GM18505 (cell line): ENCODE results near the gene CDK6.
A peak's percentile ranks its signal among the peaks of the same experiment; 100 is the strongest.
"Not testable (repeated sequence)": the region's sequence is repeated elsewhere in the genome, so short reads cannot be mapped to it uniquely, and the experiment has no call there.

Source experiments
- ATAC-seq: cut with Tn5 transposase; IDR thresholded peaks from one replicate; pipeline ENCODE4 v1.9.1; 2021; ENCODE audit not compliant: unreplicated experiment
- POLR2A ChIP-seq: IDR thresholded peaks from 4 replicates; pipeline ENCODE4 v1.6.1; 2011; ENCODE audit warnings: borderline replicate concordance; ENCODE audit not compliant: insufficient read depth, insufficient read length; ENCODE audit errors: extremely low read depth

The CDK6 gene

DNA sequence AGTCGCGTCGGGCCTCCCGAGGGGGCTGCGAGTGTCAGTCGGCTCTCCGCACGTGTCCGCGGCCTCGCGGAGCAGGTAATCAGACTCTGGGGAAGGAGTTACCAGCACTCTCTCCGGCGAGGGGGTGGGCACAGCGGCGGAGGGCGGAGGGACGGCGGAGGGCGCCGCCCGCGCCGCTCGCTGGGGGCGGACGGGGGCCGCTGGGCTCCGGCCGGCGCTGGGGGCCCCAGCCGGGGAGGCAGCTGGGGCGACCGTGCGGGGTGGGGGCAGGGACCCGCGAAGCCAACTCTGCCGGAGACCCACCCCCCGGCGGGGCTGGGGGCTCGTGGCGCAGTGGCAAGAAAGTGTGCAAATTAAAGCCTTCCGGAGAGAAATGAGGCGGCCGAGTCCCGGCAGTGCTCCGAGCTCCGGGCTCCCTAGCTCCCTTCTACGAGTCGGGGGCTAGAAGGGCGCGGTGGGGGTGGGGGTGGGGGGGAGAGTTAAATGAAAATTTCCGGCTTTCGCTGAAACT is at the start of gene CDK6:
Gene CDK6 (minus strand): TSS at position 85 of the 511 bp plus-strand sequence. CDS start 3,250 bp downstream, outside the sequence.
- ATAC-seq: peak; percentile 43
- peak; percentile 56 for TF ChIP-seq POLR2A

DNA sequence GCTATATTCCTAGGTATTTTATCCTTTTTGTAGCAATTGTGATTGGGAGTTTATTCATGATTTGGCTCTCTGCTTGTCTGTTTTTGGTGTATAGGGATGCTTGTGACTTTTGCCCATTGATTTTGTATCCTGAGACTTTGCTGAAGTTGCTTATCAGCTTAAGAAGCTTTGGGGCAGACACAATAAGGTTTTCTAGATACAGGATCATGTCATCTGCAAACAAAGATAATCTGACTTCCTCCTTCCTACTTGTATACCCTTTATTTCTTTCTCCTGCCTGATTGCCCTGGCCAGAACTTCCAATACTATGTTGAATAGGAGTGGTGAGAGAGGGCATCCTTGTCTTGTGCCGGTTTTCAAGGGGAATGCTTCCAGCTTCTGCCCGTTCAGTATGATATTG is 49.7 kb upstream of the CDK6 start:
- not testable (repeated sequence) for ATAC-seq

DNA sequence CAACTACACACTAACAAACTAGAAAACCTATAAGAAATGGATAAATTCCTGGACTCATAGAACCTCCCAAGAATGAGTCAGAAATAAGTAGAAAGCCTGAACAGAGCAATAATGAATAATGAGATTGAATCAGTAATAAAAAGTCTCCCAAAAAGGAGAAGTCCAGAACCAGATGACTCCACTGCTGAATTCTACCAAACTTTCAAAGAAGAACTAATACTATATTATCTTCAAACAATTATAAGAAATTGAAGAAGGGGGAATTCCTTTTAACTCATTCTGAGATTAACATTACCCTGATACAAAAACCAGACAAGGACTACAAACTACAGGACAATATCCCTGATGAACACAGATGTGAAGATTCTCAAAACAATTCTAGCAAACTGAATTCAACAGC is 47.8 kb upstream of the CDK6 start:
- ATAC-seq: no peak
- no peak for TF ChIP-seq POLR2A

GRCh38 chr7:92882760-92883159 is 46.4 kb upstream of the CDK6 start:
- TF ChIP-seq POLR2A: no peak

DNA sequence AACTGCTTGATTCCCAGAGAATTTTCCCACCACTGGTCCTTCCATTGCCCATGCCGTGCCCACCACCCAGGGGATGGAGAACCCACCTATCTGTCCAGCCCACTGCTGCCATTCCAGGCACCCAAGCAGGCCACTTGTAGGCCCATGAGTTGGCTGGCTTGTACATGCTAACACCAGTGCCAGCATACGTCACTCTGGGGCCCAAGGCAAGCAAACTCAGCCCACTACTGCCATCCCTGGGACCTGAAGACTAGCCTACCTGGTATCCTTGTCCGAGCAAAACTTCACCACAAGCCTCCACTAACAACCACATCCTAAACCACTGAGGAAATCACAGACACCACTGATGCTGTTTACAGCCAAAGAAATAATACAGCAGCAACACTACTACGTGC is 44.7 kb upstream of the CDK6 start:
- no peak for TF ChIP-seq POLR2A
- ATAC-seq: no peak

More at GRCh38 chr7:92882760-92883159, 46.4 kb upstream of the CDK6 start:
- ATAC-seq: no peak

DNA sequence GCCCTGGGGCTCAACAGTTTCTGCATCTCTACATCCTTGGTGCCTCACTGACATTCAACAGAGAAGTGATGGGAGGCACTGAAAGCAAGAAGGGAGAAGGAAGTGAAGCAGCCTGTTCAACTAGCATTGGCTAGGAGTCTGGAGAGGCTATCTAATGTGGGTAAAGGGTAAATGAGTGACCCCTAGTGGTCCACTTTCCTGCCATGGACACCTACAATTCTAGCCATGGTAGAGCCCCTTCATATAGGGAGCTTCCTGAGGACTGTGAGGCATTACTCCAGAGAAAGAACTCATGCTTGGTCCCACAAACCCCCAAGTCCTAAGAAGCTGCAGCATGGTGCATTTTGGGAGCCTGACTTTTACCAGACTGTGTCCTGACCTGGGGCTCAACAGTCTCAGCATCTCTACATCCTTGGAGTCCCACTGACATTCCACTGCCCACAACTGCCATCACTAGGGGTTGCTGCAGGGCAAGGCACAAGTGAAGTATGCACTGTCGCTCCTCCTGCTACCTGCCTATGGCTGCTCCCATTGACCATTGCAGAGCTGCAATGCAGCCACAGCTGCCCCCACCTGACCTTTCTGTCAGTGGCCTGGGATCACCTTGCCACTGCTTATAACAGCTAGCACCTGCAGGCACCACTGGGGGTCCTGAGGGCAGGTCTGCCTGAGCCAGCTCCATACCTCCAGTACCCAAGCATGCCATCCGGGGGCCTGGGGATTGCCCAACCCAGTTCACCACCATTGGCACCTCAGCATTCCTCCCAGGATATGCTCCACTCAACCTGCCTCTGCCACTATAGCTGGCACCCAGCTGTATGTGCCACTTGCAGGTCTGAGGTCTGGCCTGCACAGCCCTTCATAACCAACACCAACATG is 44.1 kb upstream of the CDK6 start:
- no peak for TF ChIP-seq POLR2A

DNA sequence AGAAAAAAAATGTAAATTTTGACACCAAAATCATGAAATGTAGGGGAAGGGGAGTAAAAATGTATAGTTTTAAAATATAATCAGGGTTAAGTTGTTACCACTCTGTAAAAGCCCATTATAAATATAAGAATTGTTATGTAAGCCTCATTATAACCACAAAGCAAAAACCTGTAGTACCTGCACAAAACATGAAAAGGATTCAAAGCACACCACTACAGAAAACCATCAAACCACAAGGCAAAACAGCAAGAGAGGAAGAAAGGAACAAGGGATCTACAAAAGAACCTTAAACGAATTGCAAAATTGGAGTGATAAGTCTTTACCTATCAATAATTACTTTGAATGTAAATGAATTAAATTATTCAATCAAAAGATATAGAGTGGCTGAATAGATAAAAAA is 41.0 kb upstream of the CDK6 start:
- no peak for ATAC-seq

More for the DNA sequence above, 44.1 kb upstream of the CDK6 start:
- no peak for ATAC-seq

DNA sequence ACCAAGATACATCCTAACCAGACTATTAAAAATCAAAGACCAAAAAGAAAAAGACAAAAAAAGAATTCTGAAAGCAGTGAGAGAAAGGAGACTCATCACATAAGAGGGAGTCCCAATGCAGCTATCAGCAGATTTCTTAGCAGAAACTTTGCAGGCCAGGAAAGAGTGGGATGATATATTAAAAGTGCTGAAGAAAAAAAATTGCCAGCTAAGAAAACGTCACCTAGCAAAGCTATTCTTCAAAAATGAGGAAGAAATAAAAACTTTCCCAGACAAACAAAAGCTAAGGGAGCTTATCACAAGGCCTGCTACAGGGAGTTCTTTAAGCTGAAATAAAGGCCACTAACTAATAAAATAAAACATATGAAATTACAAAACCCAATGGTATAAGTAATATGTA is 40.5 kb upstream of the CDK6 start:
- TF ChIP-seq POLR2A: no peak
- ATAC-seq: no peak

More for the DNA sequence above, 41.0 kb upstream of the CDK6 start:
- TF ChIP-seq POLR2A: no peak

- TF ChIP-seq POLR2A: no peak
- no peak for ATAC-seq
These were observed 39.3 kb upstream of the CDK6 start for GRCh38 chr7:92875719-92876118.

- TF ChIP-seq POLR2A: no peak
- ATAC-seq: no peak
These were observed 38.8 kb upstream of the CDK6 start for GRCh38 chr7:92875173-92875572.

DNA sequence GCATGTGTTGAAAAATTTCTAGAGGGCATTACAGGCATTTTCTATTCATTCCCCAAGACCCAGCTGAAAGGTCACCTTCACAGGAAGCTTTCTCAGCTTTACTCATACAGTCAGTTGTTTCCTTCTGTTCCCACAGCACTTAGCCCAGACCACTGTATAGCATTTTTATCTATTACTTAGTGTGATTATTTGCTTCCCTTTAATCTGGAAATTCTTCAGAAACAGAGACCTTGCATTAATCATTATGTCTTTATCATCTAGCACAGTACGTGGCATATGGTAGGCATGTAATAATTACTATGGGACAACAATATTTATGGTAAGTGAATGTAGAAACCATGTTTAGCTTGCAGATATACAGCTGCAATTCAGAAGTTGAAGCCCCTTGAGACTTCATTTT is 38.2 kb upstream of the CDK6 start:
- no peak for ATAC-seq
- TF ChIP-seq POLR2A: no peak

DNA sequence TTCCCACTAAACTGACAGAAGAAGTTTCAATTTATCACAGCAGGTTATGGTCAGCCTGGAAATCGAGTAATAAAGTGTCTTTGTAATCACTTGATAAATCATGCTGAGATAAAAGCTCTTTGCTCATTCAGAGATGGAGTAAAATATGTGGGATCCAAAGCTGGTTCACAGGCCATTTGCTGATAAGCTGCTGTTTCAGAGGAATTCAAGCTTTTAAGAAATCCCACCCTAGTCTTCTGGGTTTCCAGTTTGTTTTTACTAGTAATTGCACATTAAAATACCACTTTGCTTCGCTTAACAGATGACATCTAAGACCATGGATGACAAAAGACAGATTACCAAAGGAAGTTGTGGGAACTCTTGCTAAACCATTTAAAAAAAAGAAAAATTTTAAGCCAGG is 37.4 kb upstream of the CDK6 start:
- ATAC-seq: no peak

DNA sequence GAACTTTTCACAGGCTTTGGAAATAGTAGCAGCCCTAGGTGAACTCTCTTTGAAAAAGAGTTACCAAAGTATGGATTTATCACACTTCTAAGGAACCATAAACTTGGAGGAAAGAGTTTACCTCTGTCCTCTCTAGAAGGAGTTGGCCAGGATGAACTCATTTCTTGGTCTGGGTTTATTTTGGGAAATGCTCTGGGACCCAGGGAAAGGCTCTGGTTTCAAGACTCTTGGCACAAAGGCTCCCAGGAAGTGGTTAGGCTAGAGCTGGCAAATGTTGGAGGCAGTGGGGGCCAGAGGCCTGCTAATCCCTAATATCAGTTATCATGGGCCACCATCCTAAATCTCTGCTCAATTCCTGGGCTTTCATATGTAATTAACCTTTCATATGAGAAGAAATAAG is 36.3 kb upstream of the CDK6 start:
- ATAC-seq: no peak
- no peak for TF ChIP-seq POLR2A

More for the DNA sequence above, 37.4 kb upstream of the CDK6 start:
- TF ChIP-seq POLR2A: no peak

DNA sequence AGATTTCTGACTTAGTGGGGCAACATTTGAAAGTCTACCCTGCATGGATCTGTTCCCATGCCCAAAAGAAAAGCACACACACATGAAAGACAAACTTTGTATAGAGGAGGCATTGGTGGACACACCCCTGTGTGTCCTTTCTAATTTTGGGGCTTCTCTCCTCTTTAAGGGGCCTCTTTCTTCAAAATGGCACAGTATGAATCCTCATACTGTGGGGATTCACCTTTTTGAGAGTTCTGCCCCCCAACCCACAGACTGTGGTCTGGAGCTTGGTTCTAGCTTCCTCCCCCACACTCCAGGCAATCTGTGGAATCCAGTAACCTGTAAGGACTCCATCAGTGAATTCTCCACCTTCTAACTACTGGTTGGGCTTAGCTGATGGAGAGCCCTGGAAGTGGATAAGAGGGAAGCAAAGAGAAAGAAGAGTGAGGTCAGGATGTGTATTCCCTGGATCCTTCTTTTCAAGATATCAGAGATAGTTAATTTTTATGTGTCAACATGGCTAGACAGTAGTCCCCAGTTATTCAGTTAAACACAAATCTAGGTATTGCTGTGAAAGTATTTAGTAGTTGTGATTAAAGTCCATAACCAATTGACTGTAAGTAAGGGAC is 32.4 kb upstream of the CDK6 start:
- ATAC-seq: no peak
- no peak for TF ChIP-seq POLR2A

DNA sequence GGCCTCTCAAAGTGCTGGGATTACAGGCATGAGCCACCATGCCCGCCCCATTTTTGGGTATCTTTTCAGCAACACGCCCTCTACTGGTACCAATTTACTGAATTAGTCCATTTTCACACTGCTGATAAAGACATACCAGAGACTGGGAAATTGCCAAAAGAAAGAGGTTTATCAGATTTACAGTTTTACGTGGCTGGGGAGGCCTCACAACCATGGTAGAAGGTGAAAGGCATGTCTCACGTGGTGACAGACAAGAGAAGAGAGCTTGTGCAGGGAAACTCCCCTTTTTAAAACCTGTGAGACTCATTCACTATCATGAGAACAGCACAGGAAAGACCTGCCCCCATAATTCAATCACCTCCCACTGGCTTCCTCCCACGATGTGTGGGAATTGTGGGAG is 27.8 kb upstream of the CDK6 start:
- ATAC-seq: not testable (repeated sequence)
